HepG2 (cell line): ENCODE measurements around the gene DENND5A. TPM values are rescaled to one million over a fixed set of nuclear protein-coding genes. Genes with fewer than 3 reads are reported as not detected.
A peak's percentile ranks its signal among the peaks of the same experiment; 100 is the strongest.

Experiments
- AHDC1 ChIP-seq: sonication (generic); formaldehyde crosslinking; IDR thresholded peaks from 2 replicates; pipeline ENCODE4 v1.5.1; 2020; ENCODE audit warnings: mild to moderate bottlenecking, missing genetic modification reagents, borderline replicate concordance
- ARNT ChIP-seq: fragments of 450-650 bp; IDR thresholded peaks from 2 replicates; pipeline ENCODE4 v1.6.1; 2017
- CAMTA2 ChIP-seq: sonication (generic); formaldehyde crosslinking; IDR thresholded peaks from 2 replicates; pipeline ENCODE4 v1.4.0; 2020; ENCODE audit warnings: mild to moderate bottlenecking, missing genetic modification reagents, borderline replicate concordance
- DR1 ChIP-seq: sonication (generic); formaldehyde crosslinking; IDR thresholded peaks from 2 replicates; pipeline ENCODE4 v1.8.0; 2021; ENCODE audit warnings: mild to moderate bottlenecking, missing genetic modification reagents, inconsistent platforms
- GFI1 ChIP-seq: sonication (generic); formaldehyde crosslinking; IDR thresholded peaks from 2 replicates; pipeline ENCODE4 v1.5.0; 2020; ENCODE audit warnings: missing genetic modification reagents, mild to moderate bottlenecking, borderline replicate concordance
- KLF13 ChIP-seq: sonication (generic); formaldehyde crosslinking; IDR thresholded peaks from 2 replicates; pipeline ENCODE4 v1.4.0; 2020; ENCODE audit warnings: mild to moderate bottlenecking, missing genetic modification reagents
- KLF16 ChIP-seq, 2 experiments: sonication (generic) in 1 of 2; formaldehyde crosslinking in 1 of 2; IDR thresholded peaks; 2 replicates each; pipeline versions ENCODE4 v1.6.1 to v1.8.0; 2016 to 2023; ENCODE audit warnings: missing genetic modification reagents in 2 of 2, missing compliant biosample characterization in 1 of 2
- NFKB2 ChIP-seq: sonication (generic); formaldehyde crosslinking; IDR thresholded peaks from 2 replicates; pipeline ENCODE4 v1.4.0; 2020; ENCODE audit warnings: missing genetic modification reagents, borderline replicate concordance
- NFYC ChIP-seq: IDR thresholded peaks from 2 replicates; pipeline ENCODE4 v1.6.1; 2016; ENCODE audit warnings: missing genetic modification reagents, missing compliant biosample characterization
- NKX3-1 ChIP-seq: sonication (generic); formaldehyde crosslinking; IDR thresholded peaks from 2 replicates; pipeline ENCODE4 v1.5.0; 2020; ENCODE audit warnings: missing genetic modification reagents
- POLR2AphosphoS5 ChIP-seq: IDR thresholded peaks from 2 replicates; pipeline ENCODE4 v1.6.1; 2012; ENCODE audit warnings: low read depth, low read length
- SATB2 ChIP-seq: sonication (generic); formaldehyde crosslinking; IDR thresholded peaks from 2 replicates; pipeline ENCODE4 v1.5.0; 2020; ENCODE audit warnings: missing genetic modification reagents
- SMAD3 ChIP-seq: sonication (generic); formaldehyde crosslinking; IDR thresholded peaks from 2 replicates; pipeline ENCODE4 v1.4.0; 2020; ENCODE audit warnings: missing genetic modification reagents
- SOX13 ChIP-seq, 3 experiments: fragments of 450-650 bp in 1 of 3; sonication (generic) in 1 of 3; formaldehyde crosslinking in 1 of 3; IDR thresholded peaks in 2 of 3; conservative IDR thresholded peaks in 1 of 3; 2 replicates each; pipeline versions ENCODE4 v1.5.0 to v1.6.1; 2016 to 2020; ENCODE audit warnings: antibody characterized with exemption in 1 of 3, mild to moderate bottlenecking in 1 of 3, missing compliant biosample characterization in 1 of 3, missing genetic modification reagents in 1 of 3, moderate library complexity in 1 of 3
- TAF1 ChIP-seq: sonication (generic); formaldehyde crosslinking; IDR thresholded peaks from 2 replicates; pipeline ENCODE4 v1.4.0; 2020; ENCODE audit warnings: missing genetic modification reagents
- ZNF20 ChIP-seq: sonication (generic); formaldehyde crosslinking; IDR thresholded peaks from 2 replicates; pipeline ENCODE4 v1.4.0; 2020; ENCODE audit warnings: mild to moderate bottlenecking, moderate library complexity, missing genetic modification reagents
- ZNF317 ChIP-seq: sonication (generic); formaldehyde crosslinking; IDR thresholded peaks from 2 replicates; pipeline ENCODE4 v1.5.0; 2020; ENCODE audit warnings: mild to moderate bottlenecking, missing genetic modification reagents
- ZNF343 ChIP-seq: sonication (generic); formaldehyde crosslinking; IDR thresholded peaks from 2 replicates; pipeline ENCODE4 v1.4.0; 2020; ENCODE audit warnings: mild to moderate bottlenecking, missing genetic modification reagents
- ZNF660 ChIP-seq: sonication (generic); formaldehyde crosslinking; IDR thresholded peaks from 2 replicates; pipeline ENCODE4 v1.5.1; 2020; ENCODE audit warnings: mild to moderate bottlenecking, low read depth, missing genetic modification reagents, borderline replicate concordance
- ZNF678 ChIP-seq: sonication (generic); formaldehyde crosslinking; IDR thresholded peaks from 2 replicates; pipeline ENCODE4 v1.4.0; 2020; ENCODE audit warnings: mild to moderate bottlenecking, missing genetic modification reagents
- ZNF747 ChIP-seq: sonication (generic); formaldehyde crosslinking; IDR thresholded peaks from 2 replicates; pipeline ENCODE4 v1.8.1; 2023; ENCODE audit warnings: missing genetic modification reagents, mild to moderate bottlenecking, borderline replicate concordance
- ZNF780A ChIP-seq: sonication (generic); formaldehyde crosslinking; IDR thresholded peaks from 2 replicates; pipeline ENCODE4 v1.8.0; 2022; ENCODE audit warnings: mild to moderate bottlenecking, missing genetic modification reagents, moderate library complexity
- ZNF788 ChIP-seq: sonication (generic); formaldehyde crosslinking; IDR thresholded peaks from 2 replicates; pipeline ENCODE4 v1.5.0; 2020; ENCODE audit warnings: mild to moderate bottlenecking, missing genetic modification reagents, borderline replicate concordance
- polyA plus RNA-seq, 8 experiments: library from polyadenylated mRNA; depleted of rRNA in 3 of 8; stranded (reverse) in 7 of 8; unstranded in 1 of 8; fragments of >200 nt; fragmentation: Illumina TruSeq in 4 of 8; extraction: Trizol in 4 of 8; gene quantifications; 2 replicates each; pipeline versions ENCODE4 v1.2.1 to v1.2.3, GENCODE V29; 2011 to 2016; ENCODE audit warnings: low read depth in 4 of 8, missing spikeins in 1 of 8, mixed read lengths in 1 of 8; ENCODE audit not compliant: insufficient read depth in 1 of 8
- total RNA-seq, 5 experiments: library from RNA; depleted of rRNA; stranded (reverse); fragments of >200 nt; fragmentation: Illumina TruSeq; extraction: Trizol; gene quantifications; 2 replicates each; pipeline ENCODE4 v1.2.3, GENCODE V29; 2016; ENCODE audit warnings: low read depth in 1 of 5
- TF ChIP-seq, protein P1 (sequence below): sonication (generic); formaldehyde crosslinking; IDR thresholded peaks from 2 replicates; pipeline ENCODE4 v1.5.0; 2020; ENCODE audit warnings: missing genetic modification reagents

The DENND5A gene
- total and polyA plus RNA-seq, 2 of the 13 experiments (the other 11 are each of a cell fraction or from before 2014, with no cell fraction given), result 63.3 to 145 TPM

DNA sequence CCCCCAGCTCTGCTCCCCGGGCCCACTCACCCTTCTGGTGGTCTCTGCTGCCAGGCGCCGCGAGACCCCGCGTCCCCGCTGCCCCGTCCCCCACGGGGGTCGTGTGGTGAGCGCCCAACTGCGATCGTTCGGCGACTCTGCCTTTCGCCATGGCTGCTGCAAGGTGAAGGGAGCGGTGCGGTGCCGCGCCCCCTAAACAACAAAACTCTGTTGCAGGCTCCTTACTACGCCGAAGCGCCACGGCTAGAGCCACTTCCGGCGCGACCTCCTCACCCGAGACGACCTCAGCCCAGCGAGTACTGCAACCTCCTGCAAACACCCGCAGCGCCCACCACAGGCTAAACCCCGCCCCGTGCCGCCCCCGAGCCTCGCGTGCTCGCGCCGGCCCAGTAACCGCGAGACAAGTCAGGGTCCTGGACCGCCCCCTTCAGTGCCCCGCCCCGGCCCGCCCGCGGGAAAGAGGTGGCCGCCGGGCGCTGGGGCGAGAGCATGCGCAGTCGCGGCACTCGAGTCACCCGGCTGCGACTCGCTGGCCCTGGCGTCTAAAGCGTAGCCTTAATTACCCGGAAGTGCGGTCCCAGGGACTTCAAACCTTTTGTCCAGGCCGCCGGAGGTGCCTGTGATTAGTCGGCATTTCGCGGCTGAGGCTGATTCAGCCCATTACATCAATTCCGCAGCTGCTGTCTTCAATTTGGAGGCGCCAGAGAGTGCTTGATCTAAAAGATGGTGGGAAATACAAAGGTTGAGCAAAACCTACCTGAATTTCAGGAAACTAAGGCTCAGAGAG is 49.3 kb upstream of the DENND5A start, which contains the start of gene TMEM41B (continued):
- TF ChIP-seq ZNF788 (CRISPR knock-in tag), result peak; percentile 89; the same call in 1 of the 2 replicates
- no peak for TF ChIP-seq ZNF317
- TF ChIP-seq TAF1 (CRISPR knock-in tag), result peak; percentile 95
- peak; percentile 74 for TF ChIP-seq POLR2AphosphoS5
- TF ChIP-seq, protein P1, sequence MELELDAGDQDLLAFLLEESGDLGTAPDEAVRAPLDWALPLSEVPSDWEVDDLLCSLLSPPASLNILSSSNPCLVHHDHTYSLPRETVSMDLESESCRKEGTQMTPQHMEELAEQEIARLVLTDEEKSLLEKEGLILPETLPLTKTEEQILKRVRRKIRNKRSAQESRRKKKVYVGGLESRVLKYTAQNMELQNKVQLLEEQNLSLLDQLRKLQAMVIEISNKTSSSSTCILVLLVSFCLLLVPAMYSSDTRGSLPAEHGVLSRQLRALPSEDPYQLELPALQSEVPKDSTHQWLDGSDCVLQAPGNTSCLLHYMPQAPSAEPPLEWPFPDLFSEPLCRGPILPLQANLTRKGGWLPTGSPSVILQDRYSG (CRISPR knock-in tag), result 0 out of 2 replicates have a peak, but pooled peaks have one; percentile 15
- TF ChIP-seq NFYC (CRISPR knock-in tag), result peak; percentile 72
- TF ChIP-seq SOX13 (IDR thresholded peaks at IDR 0.05), result no peak
- TF ChIP-seq SOX13 (CRISPR knock-in tag; conservative IDR thresholded peaks at IDR 0.05 in 1 of 2, IDR thresholded peaks at IDR 0.05 in 1 of 2), result peak in 1 of 2 experiments; percentile 52; a peak in 1 of 4 replicates
- TF ChIP-seq SMAD3, result 0 out of 2 replicates have a peak, but pooled peaks have one; percentile 2
- TF ChIP-seq GFI1 (CRISPR knock-in tag), result peak; percentile 70
- TF ChIP-seq ZNF747, result peak; percentile 71
- TF ChIP-seq ZNF343 (CRISPR knock-in tag), result 0 out of 2 replicates have a peak, but pooled peaks have one; percentile 61
- TF ChIP-seq ZNF780A (CRISPR knock-in tag), result no peak
- TF ChIP-seq SATB2, result peak; percentile 69; the same call in 1 of the 2 replicates
- TF ChIP-seq DR1 (CRISPR knock-in tag), result peak; percentile 76
- 0 out of 2 replicates have a peak, but pooled peaks have one; percentile 31 for TF ChIP-seq AHDC1 (CRISPR knock-in tag)
- peak; percentile 85 for TF ChIP-seq NKX3-1
- no peak for TF ChIP-seq ZNF660
- no peak for TF ChIP-seq ZNF678 (CRISPR knock-in tag)
- TF ChIP-seq NFKB2 (CRISPR knock-in tag), result peak; percentile 87; the same call in 1 of the 2 replicates
- no peak for TF ChIP-seq CAMTA2 (CRISPR knock-in tag)
- TF ChIP-seq KLF13 (CRISPR knock-in tag), result 0 out of 2 replicates have a peak, but pooled peaks have one; percentile 34
- TF ChIP-seq ARNT, result no peak
- TF ChIP-seq KLF16 (CRISPR knock-in tag; IDR thresholded peaks at IDR 0.05), result peak in 1 of 2 experiments; percentile 54; a peak in 2 of 4 replicates
- TF ChIP-seq ZNF20 (CRISPR knock-in tag), result no peak
